Stimulated activated naive CD8-positive, alpha-beta T cell treated with anti-CD3 and anti-CD28 coated beads, Interleukin-15, Interleukin-2, amounts not matched to agents 100 ng/mL and 50 ng/mL, for 24 hours (primary cell): Measurements from ENCODE around the gene KCTD14.
"Not testable (repeated sequence)": the region's sequence is repeated elsewhere in the genome, so short reads cannot be mapped to it uniquely, and the experiment has no call there.

Experiments used
- H3K27ac Mint-ChIP-seq: one replicate; pipeline ENCODE4 v1.8.0; 2021; ENCODE audit warnings: mild to moderate bottlenecking, mixed read lengths
- H3K27me3 Mint-ChIP-seq: one replicate; pipeline ENCODE4 v1.8.0; 2021; ENCODE audit warnings: mixed read lengths
- H3K36me3 Mint-ChIP-seq: one replicate; pipeline ENCODE4 v1.8.0; 2021; ENCODE audit warnings: low read depth, mixed read lengths
- H3K4me1 Mint-ChIP-seq: one replicate; pipeline ENCODE4 v1.8.0; 2021; ENCODE audit warnings: low read depth, mixed read lengths
- H3K4me3 Mint-ChIP-seq: one replicate; pipeline ENCODE4 v1.8.0; 2021; ENCODE audit warnings: mild to moderate bottlenecking, mixed read lengths
- H3K9me3 Mint-ChIP-seq: one replicate; pipeline ENCODE4 v1.8.0; 2021; ENCODE audit warnings: mixed read lengths

Gene KCTD14

GRCh38 chr11:78019808-78020207, 3.3 kb downstream of the KCTD14 start:
- no peak overlapping the region for H3K27ac Mint-ChIP-seq
- H3K4me3 Mint-ChIP-seq, result no peak overlapping the region
- H3K4me1 Mint-ChIP-seq, result peaks cover 3% of the 10 kb centered on the region
- peaks cover 33% of the 10 kb centered on the region for H3K27me3 Mint-ChIP-seq
- no peaks in the 10 kb centered on the region for H3K36me3 Mint-ChIP-seq
- no peaks in the 10 kb centered on the region for H3K9me3 Mint-ChIP-seq

GRCh38 chr11:78015878-78016277, 7.2 kb downstream of the KCTD14 start:
- Mint-ChIP-seq H3K36me3 (no peaks in the 10 kb centered on the region), H3K4me1 (no peaks in the 10 kb centered on the region), H3K9me3 (no peaks in the 10 kb centered on the region), H3K27ac (no peak overlapping the region), H3K4me3 (no peak overlapping the region), H3K27me3 (peaks cover 9% of the 10 kb centered on the region)

DNA sequence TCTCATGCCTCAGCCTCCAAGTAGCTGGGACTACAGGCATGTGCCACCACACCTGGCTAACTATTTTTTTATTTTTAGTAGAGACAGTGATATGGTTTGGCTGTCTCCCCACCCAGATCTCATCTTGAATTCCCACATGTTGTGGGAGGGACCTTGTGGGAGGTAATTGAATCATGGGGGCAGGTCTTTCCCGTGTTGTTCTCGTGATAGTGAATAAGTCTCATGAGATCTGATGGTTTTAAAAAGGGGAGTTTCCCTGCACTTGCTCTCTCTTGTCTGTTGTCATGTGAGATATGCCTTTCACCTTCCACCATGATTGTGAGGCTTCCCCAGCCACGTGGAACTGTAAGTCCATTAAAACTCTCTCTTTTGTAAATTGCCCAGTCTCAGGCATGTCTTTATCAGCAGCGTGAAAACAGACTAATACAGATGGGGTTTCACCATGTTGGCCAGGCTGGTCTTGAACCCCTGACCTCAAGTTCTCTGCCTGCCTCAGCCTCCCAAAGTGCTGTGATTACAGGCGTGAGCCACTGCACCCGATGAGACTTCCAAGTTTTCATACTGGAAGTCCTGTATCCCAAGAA, 8.0 kb downstream of the KCTD14 start:
- H3K4me3 Mint-ChIP-seq, H3K27me3 Mint-ChIP-seq, H3K9me3 Mint-ChIP-seq, H3K27ac Mint-ChIP-seq, H3K4me1 Mint-ChIP-seq, H3K36me3 Mint-ChIP-seq: not testable (repeated sequence)

DNA sequence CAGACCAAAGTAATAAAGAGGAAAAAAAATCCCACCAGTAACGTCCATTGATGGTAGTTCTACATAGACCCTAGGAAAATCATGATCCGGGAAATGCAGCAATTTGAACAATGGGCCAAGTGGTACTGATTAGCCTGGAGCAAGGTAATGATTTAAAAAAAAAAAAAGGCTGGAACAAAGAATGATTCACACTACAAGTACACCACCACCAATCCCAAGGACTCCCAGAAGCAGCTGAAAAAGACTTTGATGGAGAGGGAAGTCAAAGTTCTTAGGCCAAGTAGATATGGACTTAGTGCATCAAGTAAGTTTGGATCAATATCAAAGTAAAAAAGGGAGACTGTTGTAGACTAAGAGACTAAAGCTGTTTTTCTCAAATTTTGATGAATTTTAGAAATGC, 11.8 kb downstream of the KCTD14 start:
- Mint-ChIP-seq H3K27ac (no peak overlapping the region), H3K4me1 (no peaks in the 10 kb centered on the region), H3K27me3 (peaks cover 7% of the 10 kb centered on the region), H3K9me3 (no peaks in the 10 kb centered on the region), H3K4me3 (no peak overlapping the region), H3K36me3 (no peaks in the 10 kb centered on the region)

GRCh38 chr11:78010755-78011154, 12.3 kb downstream of the KCTD14 start:
- Mint-ChIP-seq H3K36me3 (no peaks in the 10 kb centered on the region), H3K27me3 (peaks cover 7% of the 10 kb centered on the region), H3K27ac (no peak overlapping the region), H3K9me3 (no peaks in the 10 kb centered on the region), H3K4me1 (no peaks in the 10 kb centered on the region), H3K4me3 (no peak overlapping the region)

- Mint-ChIP-seq H3K27ac (no peak overlapping the region), H3K27me3 (peaks cover 4% of the 10 kb centered on the region), H3K4me3 (no peak overlapping the region), H3K9me3 (no peaks in the 10 kb centered on the region), H3K4me1 (no peaks in the 10 kb centered on the region), H3K36me3 (no peaks in the 10 kb centered on the region)
Measured at GRCh38 chr11:78010304-78010703, 12.8 kb downstream of the KCTD14 start.

GRCh38 chr11:78009062-78009461, 14.0 kb downstream of the KCTD14 start:
- H3K27me3 Mint-ChIP-seq, result peaks cover 3% of the 10 kb centered on the region
- no peak overlapping the region for H3K4me3 Mint-ChIP-seq
- no peaks in the 10 kb centered on the region for H3K4me1 Mint-ChIP-seq
- no peaks in the 10 kb centered on the region for H3K9me3 Mint-ChIP-seq
- H3K27ac Mint-ChIP-seq, result no peak overlapping the region
- H3K36me3 Mint-ChIP-seq, result no peaks in the 10 kb centered on the region

- Mint-ChIP-seq H3K4me3 (no peak overlapping the region), H3K27me3 (peaks cover 3% of the 10 kb centered on the region), H3K4me1 (peaks cover 11% of the 10 kb centered on the region), H3K36me3 (no peaks in the 10 kb centered on the region), H3K27ac (no peak overlapping the region), H3K9me3 (no peaks in the 10 kb centered on the region)
Measured at GRCh38 chr11:78000193-78000592, 22.9 kb downstream of the KCTD14 start.

DNA sequence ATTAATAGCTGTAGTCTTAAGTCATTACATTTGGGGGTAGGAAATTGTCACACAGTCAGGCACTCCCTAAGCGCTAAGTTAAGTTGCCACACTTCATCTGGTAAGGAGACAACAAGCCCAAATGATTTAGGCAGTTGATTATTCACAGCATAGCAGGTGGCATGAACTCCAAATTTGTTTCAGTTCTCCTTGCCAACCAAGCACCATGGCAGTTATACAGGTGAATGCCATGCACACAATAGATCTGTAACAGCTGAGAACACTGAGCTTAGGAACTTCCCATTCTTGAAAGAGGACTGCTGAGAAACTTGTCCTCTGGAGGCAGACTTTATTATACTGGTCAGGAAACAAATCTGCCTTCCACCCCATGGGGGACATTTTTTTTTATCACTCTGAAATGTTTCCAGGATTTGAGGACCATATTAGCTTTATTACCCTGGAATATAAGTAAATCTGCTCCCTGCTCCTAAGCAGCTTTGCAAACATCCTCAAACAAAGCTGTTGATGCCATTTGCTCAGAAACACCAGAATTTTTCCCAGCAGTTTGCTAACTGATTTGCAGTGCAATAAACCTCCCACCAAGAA, 23.5 kb downstream of the KCTD14 start:
- Mint-ChIP-seq H3K9me3 (no peaks in the 10 kb centered on the region), H3K4me3 (no peak overlapping the region), H3K27ac (no peak overlapping the region), H3K36me3 (no peaks in the 10 kb centered on the region), H3K4me1 (peaks cover 15% of the 10 kb centered on the region), H3K27me3 (peaks cover 2% of the 10 kb centered on the region)

DNA sequence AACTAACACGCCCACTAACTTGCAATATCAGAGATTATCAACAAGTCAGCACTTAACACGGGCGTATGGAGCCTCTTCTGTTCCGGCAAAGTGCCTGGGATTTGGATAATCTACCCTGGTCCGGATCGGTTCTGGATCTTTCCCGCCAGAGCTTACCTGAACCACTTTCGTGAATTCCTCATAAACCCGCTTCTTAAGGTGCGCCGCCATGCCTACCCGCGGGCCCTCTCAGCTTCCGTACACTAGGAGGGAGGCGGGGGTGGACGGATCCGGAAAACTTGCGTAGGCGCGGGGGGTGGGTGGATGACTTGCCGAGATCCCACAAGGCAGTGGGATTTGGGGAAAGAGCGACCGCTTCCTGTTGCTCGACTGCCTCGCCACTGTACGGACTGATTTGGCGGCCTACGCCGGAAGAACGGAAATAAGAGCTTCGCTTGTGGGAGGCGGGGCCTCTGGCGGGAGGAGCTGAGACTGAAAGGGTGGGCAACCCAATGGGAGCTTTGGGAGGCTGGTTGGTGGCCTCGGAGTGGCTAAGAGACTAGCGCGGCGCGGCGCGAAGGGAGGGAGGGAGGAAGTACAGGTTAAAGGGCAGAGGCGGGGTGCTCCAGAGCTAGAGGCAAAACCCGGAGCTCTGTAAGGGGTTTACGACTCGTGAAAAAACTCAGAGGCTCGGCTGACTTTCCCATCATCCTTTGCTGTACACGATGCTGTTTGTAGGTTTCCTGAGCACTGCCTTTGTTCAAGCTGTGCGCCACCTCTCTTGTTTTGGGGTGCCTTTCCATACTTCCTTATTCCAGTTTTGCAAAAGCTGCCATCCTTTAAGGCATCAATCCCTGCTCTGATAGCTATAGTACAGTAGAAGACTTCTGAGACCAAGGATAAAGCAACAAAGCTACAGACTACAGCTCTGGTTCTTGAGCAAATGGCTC, 28.4 kb downstream of the KCTD14 start, which contains the start of gene INTS4:
INTS4 (minus strand) TSS at position 235 of the 929 bp plus-strand sequence; CDS start at position 210, 25 bp downstream.
- Mint-ChIP-seq H3K4me3 (peak within 1 kb of the TSS; percentile 94), H3K27ac (peak within 1 kb of the TSS; percentile 96), H3K9me3 (no peaks in the 10 kb centered on the region), H3K4me1 (peaks cover 25% of the 10 kb centered on the region), H3K27me3 (no peaks in the 10 kb centered on the region), H3K36me3 (peaks cover 13% of the 10 kb centered on the region)

DNA sequence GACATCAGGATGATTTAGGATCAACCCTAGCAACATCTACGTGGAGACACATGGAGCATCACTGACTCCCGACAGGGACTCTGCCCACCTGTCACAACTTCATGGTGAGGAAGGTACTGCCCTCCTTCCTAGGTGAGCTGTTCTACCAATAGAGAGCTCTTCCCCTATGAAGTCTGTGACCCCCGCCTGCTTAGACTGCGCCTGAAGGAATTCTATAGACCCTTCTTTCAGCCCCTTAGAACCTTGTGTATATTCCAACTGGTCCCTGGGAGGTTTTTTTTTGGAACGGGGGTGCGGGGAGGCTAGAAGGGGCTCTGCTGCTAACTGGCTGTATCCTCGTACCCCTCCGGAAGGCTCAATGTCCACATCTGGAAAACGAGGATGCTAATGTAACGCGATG, 29.2 kb downstream of the KCTD14 start:
- Mint-ChIP-seq H3K9me3 (no peaks in the 10 kb centered on the region), H3K36me3 (peaks cover 13% of the 10 kb centered on the region), H3K27me3 (no peaks in the 10 kb centered on the region), H3K4me3 (peak overlapping the region; percentile 94), H3K27ac (peak overlapping the region; percentile 87), H3K4me1 (peaks cover 22% of the 10 kb centered on the region)

GRCh38 chr11:77990981-77991380, 32.1 kb downstream of the KCTD14 start:
- H3K4me3 Mint-ChIP-seq, result no peak overlapping the region
- no peaks in the 10 kb centered on the region for H3K9me3 Mint-ChIP-seq
- H3K27me3 Mint-ChIP-seq, result no peaks in the 10 kb centered on the region
- peaks cover 36% of the 10 kb centered on the region for H3K36me3 Mint-ChIP-seq
- peaks cover 24% of the 10 kb centered on the region for H3K4me1 Mint-ChIP-seq
- peak overlapping the region; percentile 54 for H3K27ac Mint-ChIP-seq

DNA sequence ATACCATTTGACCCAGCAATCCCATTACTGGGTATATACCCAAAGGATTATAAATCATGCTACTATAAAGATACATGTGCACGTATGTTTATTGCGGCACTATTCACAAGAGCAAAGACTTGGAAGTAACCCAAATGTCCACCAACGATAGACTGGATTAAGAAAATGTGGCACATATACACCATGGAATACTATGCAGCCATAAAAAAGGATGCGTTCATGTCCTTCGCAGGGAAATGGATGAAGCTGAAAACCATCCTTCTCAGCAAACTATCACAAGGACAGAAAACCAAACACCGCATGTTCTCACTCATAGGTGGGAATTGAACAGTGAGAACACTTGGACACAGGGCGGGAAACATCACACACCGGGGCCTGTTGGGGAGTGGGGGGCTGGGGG, 36.6 kb downstream of the KCTD14 start:
- not testable (repeated sequence) for H3K27me3 Mint-ChIP-seq

GRCh38 chr11:77981346-77981947, 41.6 kb downstream of the KCTD14 start:
- Mint-ChIP-seq H3K4me1 (peaks cover 3% of the 10 kb centered on the region), H3K27me3 (no peaks in the 10 kb centered on the region), H3K9me3 (no peaks in the 10 kb centered on the region), H3K27ac (no peak overlapping the region), H3K36me3 (peaks cover 74% of the 10 kb centered on the region), H3K4me3 (no peak overlapping the region)

More for the DNA sequence above, 36.6 kb downstream of the KCTD14 start:
- H3K36me3 Mint-ChIP-seq, result peaks cover 72% of the 10 kb centered on the region
- H3K9me3 Mint-ChIP-seq, H3K27ac Mint-ChIP-seq, H3K4me3 Mint-ChIP-seq, H3K4me1 Mint-ChIP-seq: not testable (repeated sequence)

DNA sequence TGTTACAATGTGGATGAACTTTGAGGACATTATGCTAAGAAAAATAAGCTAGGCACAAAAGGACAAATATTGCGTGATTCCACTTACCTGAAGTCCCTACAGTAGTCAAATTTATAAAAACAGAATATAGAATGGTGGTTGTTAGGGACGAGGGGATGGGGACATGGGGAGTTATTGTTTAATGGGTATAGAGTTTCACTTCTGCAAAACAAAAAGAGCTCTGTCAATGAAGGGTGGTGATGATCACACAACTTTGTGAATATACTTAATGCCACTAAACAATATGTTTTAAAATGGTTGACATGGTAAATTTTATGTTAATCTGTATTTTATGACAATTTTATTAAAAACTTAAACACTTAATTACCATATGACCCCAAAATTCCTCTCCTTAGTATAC, 54.7 kb downstream of the KCTD14 start:
- Mint-ChIP-seq H3K27ac (no peak overlapping the region), H3K4me3 (no peak overlapping the region), H3K9me3 (no peaks in the 10 kb centered on the region), H3K4me1 (no peaks in the 10 kb centered on the region), H3K36me3 (peaks cover 44% of the 10 kb centered on the region), H3K27me3 (no peaks in the 10 kb centered on the region)
